Measurements from ENCODE around the gene LHFPL3.

LHFPL3 gene

DNA sequence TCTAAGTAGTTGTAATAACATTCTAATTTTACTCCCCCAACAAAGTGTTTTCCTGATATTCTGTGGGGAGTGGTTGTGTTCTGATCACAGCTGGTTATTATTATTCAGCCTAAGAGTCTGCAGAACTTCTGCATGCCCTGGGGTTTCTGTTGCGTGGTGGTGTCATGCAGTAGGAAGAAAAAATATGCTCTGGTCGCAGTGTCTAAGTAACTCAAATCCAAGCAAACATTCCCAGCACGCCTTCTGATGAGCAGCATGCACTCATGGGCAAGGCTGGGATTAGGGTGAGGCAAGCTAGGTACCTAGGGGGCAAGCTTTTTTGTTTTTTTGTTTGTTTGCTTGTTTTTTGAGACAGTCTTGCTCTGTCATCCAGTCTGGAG, 572.8 kb downstream of the LHFPL3 start:
- Histone ChIP-seq H3K36me3 (no peaks in the 10 kb centered on the region), H3K27ac (no peak overlapping the region), H3K4me3 (ENCODE audit: low read depth, low read length) (no peak overlapping the region), H3K9me3 (ENCODE audit: severe bottlenecking) (no peaks in the 10 kb centered on the region), H3K27me3 (ENCODE audit: insufficient read depth, low read depth, severe bottlenecking) (no peaks in the 10 kb centered on the region)
- DNase-seq = no peak
- TF ChIP-seq, protein P1, sequence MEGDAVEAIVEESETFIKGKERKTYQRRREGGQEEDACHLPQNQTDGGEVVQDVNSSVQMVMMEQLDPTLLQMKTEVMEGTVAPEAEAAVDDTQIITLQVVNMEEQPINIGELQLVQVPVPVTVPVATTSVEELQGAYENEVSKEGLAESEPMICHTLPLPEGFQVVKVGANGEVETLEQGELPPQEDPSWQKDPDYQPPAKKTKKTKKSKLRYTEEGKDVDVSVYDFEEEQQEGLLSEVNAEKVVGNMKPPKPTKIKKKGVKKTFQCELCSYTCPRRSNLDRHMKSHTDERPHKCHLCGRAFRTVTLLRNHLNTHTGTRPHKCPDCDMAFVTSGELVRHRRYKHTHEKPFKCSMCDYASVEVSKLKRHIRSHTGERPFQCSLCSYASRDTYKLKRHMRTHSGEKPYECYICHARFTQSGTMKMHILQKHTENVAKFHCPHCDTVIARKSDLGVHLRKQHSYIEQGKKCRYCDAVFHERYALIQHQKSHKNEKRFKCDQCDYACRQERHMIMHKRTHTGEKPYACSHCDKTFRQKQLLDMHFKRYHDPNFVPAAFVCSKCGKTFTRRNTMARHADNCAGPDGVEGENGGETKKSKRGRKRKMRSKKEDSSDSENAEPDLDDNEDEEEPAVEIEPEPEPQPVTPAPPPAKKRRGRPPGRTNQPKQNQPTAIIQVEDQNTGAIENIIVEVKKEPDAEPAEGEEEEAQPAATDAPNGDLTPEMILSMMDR (IDR thresholded peaks at IDR 0.05; ENCODE audit: low read depth, low read length) = no peak

DNA sequence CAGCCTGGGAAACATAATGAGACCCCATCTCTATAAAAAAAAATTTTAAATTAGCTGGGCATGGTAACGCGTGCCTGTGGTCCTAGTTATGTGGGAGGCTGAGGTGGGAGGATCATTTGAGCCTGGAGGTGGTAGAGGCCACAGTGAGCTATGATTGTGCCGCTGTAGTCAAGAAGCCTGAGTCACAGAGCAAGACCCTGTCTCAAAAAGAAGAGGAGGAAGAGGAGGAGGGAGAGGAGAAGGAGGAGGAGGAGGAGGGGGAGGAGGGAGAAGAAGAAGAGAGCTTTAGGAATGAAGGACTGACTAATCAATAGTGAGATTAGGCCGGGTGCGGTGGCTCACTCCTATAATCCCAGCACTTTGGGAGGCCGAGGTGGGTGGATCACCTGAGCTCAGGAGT, 573.8 kb downstream of the LHFPL3 start:
- no peak overlapping the region for H3K4me3 ChIP-seq (ENCODE audit: low read depth, low read length)
- H3K27me3 ChIP-seq (ENCODE audit: insufficient read depth, low read depth, severe bottlenecking) = no peaks in the 10 kb centered on the region
- H3K27ac ChIP-seq = no peak overlapping the region
- DNase-seq = no peak
- no peaks in the 10 kb centered on the region for H3K36me3 ChIP-seq
- TF ChIP-seq, protein P1 (IDR thresholded peaks at IDR 0.05; ENCODE audit: low read depth, low read length) = no peak
- H3K9me3 ChIP-seq (ENCODE audit: severe bottlenecking) = no peaks in the 10 kb centered on the region

DNA sequence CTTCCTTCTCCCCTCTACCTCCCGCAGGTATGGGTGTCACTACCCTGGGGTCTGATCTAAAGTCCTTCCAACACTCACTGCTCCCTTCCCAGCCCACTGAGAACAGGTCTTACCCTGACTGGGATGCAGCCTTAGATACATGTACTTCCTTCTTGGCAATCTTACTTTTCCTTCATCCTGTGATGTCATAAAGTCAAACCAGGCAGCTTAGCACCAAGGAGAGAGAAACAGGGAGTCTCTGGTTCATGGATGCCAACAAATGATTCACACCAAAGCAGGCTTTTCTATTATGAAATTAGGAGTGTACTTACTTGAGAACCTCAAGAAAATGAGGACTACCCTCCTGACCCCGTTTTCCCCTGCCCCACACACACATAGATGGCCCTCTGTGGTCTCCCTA, 574.6 kb downstream of the LHFPL3 start:
- Histone ChIP-seq H3K27me3 (ENCODE audit: insufficient read depth, low read depth, severe bottlenecking) (no peaks in the 10 kb centered on the region), H3K36me3 (no peaks in the 10 kb centered on the region), H3K27ac (no peak overlapping the region), H3K9me3 (ENCODE audit: severe bottlenecking) (no peaks in the 10 kb centered on the region), H3K4me3 (ENCODE audit: low read depth, low read length) (no peak overlapping the region)
- DNase-seq = no peak
- TF ChIP-seq, protein P1 (IDR thresholded peaks at IDR 0.05; ENCODE audit: low read depth, low read length) = no peak

DNA sequence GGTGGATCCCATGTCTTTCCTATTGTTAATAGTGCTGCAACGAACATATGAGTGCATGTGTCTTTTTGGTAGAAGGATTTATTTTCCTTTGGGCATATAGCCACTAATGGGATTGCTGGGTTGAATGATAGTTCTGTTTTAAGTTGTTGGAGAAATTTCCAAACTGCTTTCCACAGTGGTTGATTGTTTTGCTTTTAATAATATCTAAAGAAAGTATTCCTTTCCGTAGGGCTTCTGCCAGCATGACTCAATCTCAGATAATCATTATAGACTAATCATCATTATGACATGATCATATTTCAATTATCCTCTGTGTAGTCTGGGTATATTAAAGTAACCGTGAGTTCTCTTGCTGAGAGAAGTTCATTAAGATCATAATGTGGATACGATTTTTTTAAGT, 575.4 kb downstream of the LHFPL3 start:
- H3K36me3 ChIP-seq = no peaks in the 10 kb centered on the region
- H3K27me3 ChIP-seq (ENCODE audit: insufficient read depth, low read depth, severe bottlenecking) = no peaks in the 10 kb centered on the region
- no peak overlapping the region for H3K27ac ChIP-seq
- H3K4me3 ChIP-seq (ENCODE audit: low read depth, low read length) = no peak overlapping the region
- H3K9me3 ChIP-seq (ENCODE audit: severe bottlenecking) = no peaks in the 10 kb centered on the region
- TF ChIP-seq, protein P1 (IDR thresholded peaks at IDR 0.05; ENCODE audit: low read depth, low read length) = no peak
- no peak for DNase-seq

DNA sequence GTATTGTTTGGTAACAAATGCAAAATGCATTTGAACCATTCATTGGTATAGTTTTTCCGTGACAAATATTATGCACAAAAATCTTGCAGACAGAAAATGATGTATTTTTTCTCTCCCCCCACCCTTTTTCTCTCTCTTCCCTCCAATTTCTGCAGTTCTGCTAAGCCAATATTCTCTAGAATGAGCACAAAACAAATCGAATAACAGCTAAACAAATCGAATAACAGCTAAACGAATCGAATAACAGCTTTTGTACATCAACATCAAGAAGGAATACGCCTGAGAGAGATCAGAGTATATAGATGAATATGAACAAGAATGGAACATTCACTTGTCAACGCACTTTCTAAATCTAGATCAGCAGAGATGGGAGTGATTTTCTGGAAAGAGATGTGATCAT, 577.6 kb downstream of the LHFPL3 start:
- TF ChIP-seq, protein P1 (IDR thresholded peaks at IDR 0.05; ENCODE audit: low read depth, low read length) = no peak
- H3K36me3 ChIP-seq = no peaks in the 10 kb centered on the region

DNA sequence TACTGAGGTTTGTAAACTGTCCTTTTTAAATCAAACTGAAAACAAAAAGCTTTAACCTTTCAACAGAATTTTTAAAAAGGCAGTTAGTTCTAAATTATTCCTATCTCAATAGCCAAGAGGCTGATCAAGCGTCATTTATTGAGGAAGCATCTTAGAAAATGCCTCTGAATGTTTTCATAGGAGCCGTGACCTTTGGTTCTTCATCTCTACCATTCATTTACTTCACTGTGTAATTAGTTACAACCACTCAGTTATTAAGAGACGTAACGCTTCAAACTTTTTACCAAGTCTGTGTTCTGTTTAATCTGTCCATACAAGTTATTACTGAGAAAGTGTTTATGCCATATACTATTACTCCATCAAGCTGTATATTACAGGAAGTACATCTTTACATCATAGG, 578.2 kb downstream of the LHFPL3 start:
- no peak overlapping the region for H3K27ac ChIP-seq
- TF ChIP-seq, protein P1 (IDR thresholded peaks at IDR 0.05; ENCODE audit: low read depth, low read length) = no peak
- no peaks in the 10 kb centered on the region for H3K36me3 ChIP-seq
- no peaks in the 10 kb centered on the region for H3K27me3 ChIP-seq (ENCODE audit: insufficient read depth, low read depth, severe bottlenecking)
- no peaks in the 10 kb centered on the region for H3K9me3 ChIP-seq (ENCODE audit: severe bottlenecking)
- no peak overlapping the region for H3K4me3 ChIP-seq (ENCODE audit: low read depth, low read length)
- no peak for DNase-seq

More for the DNA sequence above, 577.6 kb downstream of the LHFPL3 start:
- Histone ChIP-seq H3K27me3 (ENCODE audit: insufficient read depth, low read depth, severe bottlenecking) (no peaks in the 10 kb centered on the region), H3K9me3 (ENCODE audit: severe bottlenecking) (no peaks in the 10 kb centered on the region), H3K27ac (no peak overlapping the region), H3K4me3 (ENCODE audit: low read depth, low read length) (no peak overlapping the region)
- DNase-seq = no peak
